Activated T-cell treated with anti-CD3 and anti-CD28 coated beads for 4 hours (primary cell): ENCODE measurements around the gene CIDEB.

ENCODE experiments used
- DNase-seq: peaks from one replicate; pipeline ENCODE4 v3.0.0-alpha.2; 2020

Gene CIDEB

DNA sequence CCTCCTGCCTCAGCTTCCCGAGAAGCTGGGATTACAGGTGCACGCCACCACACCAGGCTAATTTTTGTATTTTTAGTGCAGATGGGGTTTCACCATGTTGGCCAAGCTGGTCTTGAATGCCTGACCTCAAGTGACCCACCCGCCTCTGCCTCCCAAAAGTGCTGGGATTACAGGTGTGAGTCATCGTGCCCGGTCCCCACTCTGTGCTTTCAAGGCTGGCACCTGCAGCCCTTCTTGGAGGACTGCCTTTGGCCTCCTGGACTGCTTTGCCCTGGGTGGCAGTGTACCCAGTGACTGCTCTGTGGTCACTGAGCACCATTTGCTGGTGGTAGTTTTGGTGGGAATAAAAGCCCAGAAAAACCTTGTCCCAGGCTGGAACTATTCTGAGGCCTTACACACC is 20.8 kb downstream of the CIDEB start:
- DNase-seq, result no peak

DNA sequence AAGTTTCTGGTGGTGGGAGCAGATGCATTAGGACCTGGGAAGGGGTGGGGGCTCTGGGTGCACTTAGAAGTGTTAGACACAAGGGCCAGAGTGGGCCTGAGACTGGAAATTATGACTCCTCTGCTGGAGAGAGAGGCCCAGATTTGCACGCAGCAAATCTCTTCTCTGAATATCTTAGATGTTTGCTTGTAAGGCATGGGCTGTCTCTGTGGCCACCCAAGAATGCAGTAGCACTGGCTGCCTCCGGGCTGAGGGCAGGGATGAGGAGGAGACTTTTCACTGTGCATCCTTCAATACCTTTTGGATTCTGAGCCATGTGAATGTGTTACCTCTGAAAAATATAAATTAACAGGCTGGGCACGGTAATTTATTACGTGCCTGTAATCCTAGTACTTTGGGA is 22.4 kb downstream of the CIDEB start:
- DNase-seq, result no peak

DNA sequence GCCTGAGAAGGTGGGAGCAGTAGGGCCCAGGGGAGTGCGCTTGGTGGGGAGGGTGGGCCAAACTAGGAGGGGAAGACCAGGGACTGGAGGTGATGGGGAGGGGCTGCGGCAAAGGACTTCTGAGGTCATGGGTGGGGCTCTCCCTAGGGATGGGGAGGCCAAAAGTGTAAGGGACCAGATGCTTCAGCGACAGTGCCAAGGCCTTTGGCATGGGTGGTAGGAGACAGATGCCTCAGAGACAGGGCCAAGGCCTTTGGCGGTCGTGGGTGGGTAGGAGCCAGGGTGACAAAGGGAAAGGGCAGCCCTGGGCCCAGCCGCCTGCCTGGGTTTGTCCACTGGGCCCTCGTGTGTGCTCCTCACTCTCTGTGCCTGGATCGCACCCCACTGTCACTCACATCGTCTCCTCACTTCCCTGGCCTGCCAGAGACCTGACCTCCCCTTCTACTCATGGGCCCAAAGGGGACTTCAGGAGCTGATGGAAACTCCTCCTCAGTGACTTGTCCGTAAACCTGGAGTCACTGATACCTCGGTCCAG is 23.2 kb downstream of the CIDEB start:
- no peak for DNase-seq

GRCh38 chr14:24283796-24284460 is 23.8 kb downstream of the CIDEB start:
- DNase-seq, result no peak

DNA sequence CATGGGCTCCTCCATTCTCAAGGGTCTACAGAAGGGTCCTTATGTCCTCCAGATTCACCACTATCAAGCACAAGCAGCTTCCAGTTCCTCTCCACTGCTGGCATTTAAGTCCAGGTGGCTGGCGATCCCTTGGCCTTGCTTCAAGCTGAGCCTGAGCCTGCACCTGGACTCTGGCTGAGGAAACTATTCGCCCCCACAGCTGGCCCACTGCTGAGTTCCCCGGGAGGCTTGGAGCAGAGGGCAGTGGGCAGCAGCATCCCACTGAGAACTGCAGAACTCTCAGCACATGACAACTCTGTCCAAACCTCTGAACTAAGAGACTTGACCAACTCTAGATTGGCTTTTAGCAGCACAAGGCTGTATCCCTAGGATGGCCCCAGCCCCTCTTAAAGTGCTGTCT is 25.0 kb downstream of the CIDEB start:
- no peak for DNase-seq

- DNase-seq, result no peak
These were observed 26.1 kb downstream of the CIDEB start for GRCh38 chr14:24281636-24282035.

- no peak for DNase-seq
These were observed 26.8 kb downstream of the CIDEB start for GRCh38 chr14:24280797-24281460.

GRCh38 chr14:24279301-24280186 is 28.2 kb downstream of the CIDEB start:
- peak; percentile 29 for DNase-seq

DNA sequence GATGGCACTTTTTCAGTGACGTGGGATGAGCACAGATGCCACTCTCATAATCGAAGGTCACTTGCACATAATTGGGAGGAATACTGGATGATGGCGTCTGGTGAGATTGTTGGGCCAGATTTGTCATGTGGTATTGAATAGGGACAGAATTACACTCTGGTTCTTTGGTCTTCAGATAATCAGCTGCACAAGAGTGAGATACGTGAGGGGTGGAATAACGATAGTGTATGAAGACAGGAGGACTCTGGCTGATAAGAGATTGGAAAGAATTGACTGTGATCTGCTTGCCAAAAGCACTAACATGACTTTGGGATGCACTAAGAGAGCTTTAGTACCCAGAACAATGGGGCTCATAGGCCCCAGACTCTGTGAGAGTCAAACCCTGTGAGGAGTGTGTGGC is 29.4 kb downstream of the CIDEB start:
- DNase-seq, result no peak

- DNase-seq, result no peak
These were observed 30.0 kb downstream of the CIDEB start for GRCh38 chr14:24277606-24278321.

DNA sequence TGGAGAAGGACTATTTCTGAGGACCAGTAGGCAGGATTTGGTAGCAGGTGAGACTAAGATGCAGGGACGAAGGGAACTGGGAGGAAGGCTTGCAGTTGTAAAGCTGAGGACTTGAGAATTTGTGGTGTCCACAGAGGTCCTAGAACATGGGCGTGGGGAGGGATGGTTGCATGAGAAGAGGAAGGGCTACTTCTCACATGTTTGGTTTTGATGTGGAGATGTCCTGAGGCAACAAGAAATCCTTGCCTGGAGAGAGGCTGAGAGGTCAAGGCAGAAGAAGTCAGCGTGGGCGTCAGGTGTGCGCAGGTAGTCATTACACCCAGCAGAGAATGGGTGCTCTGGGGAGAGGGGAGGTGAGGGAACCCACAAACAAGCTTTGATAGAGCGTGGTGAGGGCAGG is 30.7 kb downstream of the CIDEB start:
- DNase-seq, result no peak

- peak; percentile 31 for DNase-seq
These were observed 33.7 kb downstream of the CIDEB start for GRCh38 chr14:24274101-24274543.

- no peak for DNase-seq
These were observed 34.3 kb downstream of the CIDEB start for GRCh38 chr14:24273422-24273998.

GRCh38 chr14:24272467-24272866 is 35.3 kb downstream of the CIDEB start:
- DNase-seq, result no peak

GRCh38 chr14:24271834-24272263 is 35.9 kb downstream of the CIDEB start:
- DNase-seq, result no peak

DNA sequence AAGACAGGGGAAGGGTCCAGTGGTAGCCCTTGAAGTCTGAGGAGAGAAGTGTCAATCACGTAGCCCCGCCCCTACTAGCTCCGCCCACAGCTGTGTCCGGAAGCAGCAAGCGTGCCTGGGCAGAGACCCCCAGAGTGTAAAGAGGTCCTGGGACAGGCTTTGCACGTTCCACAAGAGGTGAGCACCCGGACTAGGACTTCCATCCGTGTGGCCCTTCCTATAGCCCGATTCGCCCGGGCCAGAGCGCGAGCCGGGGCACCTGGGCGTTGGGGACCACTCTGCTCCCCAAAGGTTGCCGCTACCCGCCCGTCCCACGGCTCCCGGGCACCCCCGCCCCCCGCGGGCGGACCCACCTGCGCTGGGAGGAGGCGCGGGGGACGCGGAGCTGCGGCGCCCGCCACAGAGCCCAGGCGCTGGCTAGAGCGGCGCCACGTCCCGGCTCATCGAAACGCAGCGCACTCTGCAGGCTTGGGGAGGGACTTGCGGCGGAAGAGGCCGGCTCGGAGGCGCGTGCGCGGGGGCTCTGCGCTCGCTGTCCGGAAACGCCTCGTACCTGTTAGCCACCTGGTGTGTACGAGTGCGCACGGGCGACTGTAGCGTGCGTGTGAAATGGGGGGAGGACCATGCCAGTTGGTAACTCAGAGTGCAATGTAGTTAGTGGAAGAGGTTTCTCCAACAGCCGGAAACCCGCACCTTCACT is 36.5 kb downstream of the CIDEB start, which contains the start of gene RABGGTA:
Gene RABGGTA (minus strand): TSS at position 464 of the 700 bp plus-strand sequence. CDS start 482 bp downstream, outside the sequence.
- DNase-seq, result peak; percentile 77

- no peak for DNase-seq
These were observed 37.1 kb downstream of the CIDEB start for GRCh38 chr14:24270537-24271133.

- DNase-seq, result no peak
These were observed 37.8 kb downstream of the CIDEB start for GRCh38 chr14:24269910-24270536.

- no peak for DNase-seq
These were observed 38.4 kb downstream of the CIDEB start for GRCh38 chr14:24269368-24269767.

- no peak for DNase-seq
These were observed 39.6 kb downstream of the CIDEB start for GRCh38 chr14:24268225-24268624.

DNA sequence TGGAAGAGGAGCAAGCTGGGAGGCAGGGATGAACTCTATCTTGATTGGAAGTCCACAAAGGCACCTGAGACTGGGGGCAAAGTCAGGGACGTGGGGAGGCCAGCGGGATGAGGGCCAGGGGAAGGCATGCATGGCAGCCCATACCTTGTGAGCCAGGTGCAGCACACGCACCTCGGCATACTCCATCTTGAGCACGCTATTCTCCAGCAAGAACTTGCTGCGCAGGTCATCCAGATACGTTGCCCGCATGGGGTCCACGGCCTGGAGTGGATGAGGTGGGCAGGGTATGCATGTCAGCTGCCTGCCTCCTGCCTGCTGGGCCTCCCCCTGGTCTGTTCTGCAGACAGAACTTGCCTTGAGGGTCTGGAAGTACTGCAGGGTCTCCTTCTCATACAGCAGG is 40.3 kb downstream of the CIDEB start:
- DNase-seq, result no peak
